CD14-positive monocyte (primary cell): ENCODE measurements around the gene GCNA. TPM values are rescaled to one million over a fixed set of nuclear protein-coding genes. Genes with fewer than 3 reads are reported as not detected.
"Not testable (repeated sequence)": the region's sequence is repeated elsewhere in the genome, so short reads cannot be mapped to it uniquely, and the experiment has no call there.

Experiments
- DNase-seq, 3 donors: peaks; one replicate each; pipeline ENCODE4 v3.0.0-alpha.2; 2011 to 2022
- H2AFZ ChIP-seq: 2 replicates; pipeline ENCODE4 v1.6.0; 2012; ENCODE audit warnings: mild to moderate bottlenecking, low read depth, low read length, inconsistent platforms; ENCODE audit not compliant: insufficient read depth, poor library complexity, severe bottlenecking
- H3K27ac ChIP-seq, 2 donors: 1 replicate in 1 of 2; 2 replicates in 1 of 2; pipeline ENCODE4 v1.5.1; 2012 to 2013; ENCODE audit warnings: low read length in 2 of 2, control low read depth in 1 of 2, inconsistent platforms in 1 of 2, low read depth in 1 of 2, mild to moderate bottlenecking in 1 of 2
- H3K27me3 ChIP-seq, 2 donors: one replicate each; pipeline versions ENCODE4 v1.6.0 to v1.6.1; 2011 to 2013; ENCODE audit warnings: low read length in 2 of 2; ENCODE audit not compliant: control insufficient read depth in 2 of 2, insufficient read depth in 2 of 2
- H3K36me3 ChIP-seq, 2 donors: replicated peaks in 1 of 2; 1 replicate in 1 of 2; 2 replicates in 1 of 2; pipeline versions ENCODE4 v1.5.1 to v1.6.1; 2012 to 2013; ENCODE audit warnings: low read length in 2 of 2, control low read depth in 1 of 2, inconsistent platforms in 1 of 2, mild to moderate bottlenecking in 1 of 2; ENCODE audit not compliant: insufficient read depth in 2 of 2, control insufficient read depth in 1 of 2
- H3K4me1 ChIP-seq, 2 donors: 1 replicate in 1 of 2; 2 replicates in 1 of 2; pipeline versions ENCODE4 v1.5.1 to v1.6.1; 2012 to 2013; ENCODE audit warnings: low read length in 2 of 2, control low read depth in 1 of 2, inconsistent platforms in 1 of 2, mild to moderate bottlenecking in 1 of 2, moderate library complexity in 1 of 2; ENCODE audit not compliant: insufficient read depth in 2 of 2, control insufficient read depth in 1 of 2
- H3K4me2 ChIP-seq: replicated peaks from 2 replicates; pipeline ENCODE3; 2012; ENCODE audit warnings: low read length, moderate library complexity, mild to moderate bottlenecking; ENCODE audit not compliant: poor library complexity, severe bottlenecking; ENCODE audit errors: extremely low read depth
- H3K4me3 ChIP-seq, 3 experiments: fragments of 200-600 bp in 1 of 3; sonication (generic) in 1 of 3; replicated peaks in 1 of 3; 1 replicate in 2 of 3; 2 replicates in 1 of 3; pipeline ENCODE4 v1.5.1; 2011 to 2013; ENCODE audit warnings: low read length in 3 of 3, mild to moderate bottlenecking in 3 of 3, control low read depth in 2 of 3, low read depth in 2 of 3, inconsistent platforms in 1 of 3, moderate library complexity in 1 of 3
- H3K79me2 ChIP-seq: 2 replicates; pipeline ENCODE4 v1.6.0; 2012; ENCODE audit warnings: mild to moderate bottlenecking, control low read depth, inconsistent platforms, low read length, moderate library complexity; ENCODE audit not compliant: insufficient read depth
- H3K9ac ChIP-seq: 2 replicates; pipeline ENCODE4 v1.6.0; 2017; ENCODE audit warnings: low read length, mild to moderate bottlenecking; ENCODE audit not compliant: insufficient read depth, poor library complexity, severe bottlenecking
- H3K9me3 ChIP-seq, 2 donors: replicated peaks in 1 of 2; 1 replicate in 1 of 2; 2 replicates in 1 of 2; pipeline versions ENCODE4 v1.5.1 to v1.6.1; 2012 to 2013; ENCODE audit warnings: low read length in 2 of 2, control low read depth in 1 of 2; ENCODE audit not compliant: control insufficient read depth in 1 of 2, insufficient read depth in 1 of 2
- H4K20me1 ChIP-seq: 2 replicates; pipeline ENCODE4 v1.6.0; 2012; ENCODE audit warnings: mild to moderate bottlenecking, low read length, control low read depth, moderate library complexity; ENCODE audit not compliant: insufficient read depth
- H3K27ac Mint-ChIP-seq, 7 donors: one replicate each; pipeline ENCODE4 v1.8.0; 2020; ENCODE audit warnings: mild to moderate bottlenecking in 7 of 7, mixed read lengths in 7 of 7, moderate library complexity in 6 of 7, inconsistent platforms in 2 of 7
- H3K27me3 Mint-ChIP-seq, 3 donors: one replicate each; pipeline ENCODE4 v1.8.0; 2021 to 2022; ENCODE audit warnings: low read depth in 3 of 3, mild to moderate bottlenecking in 3 of 3, mixed read lengths in 3 of 3, moderate library complexity in 3 of 3, inconsistent platforms in 1 of 3
- H3K36me3 Mint-ChIP-seq, 2 donors: one replicate each; pipeline ENCODE4 v1.8.0; 2020; ENCODE audit warnings: mixed read lengths in 2 of 2, inconsistent platforms in 1 of 2, mild to moderate bottlenecking in 1 of 2
- H3K4me1 Mint-ChIP-seq: one replicate; pipeline ENCODE4 v1.8.0; 2020; ENCODE audit warnings: mild to moderate bottlenecking, mixed read lengths
- H3K4me3 Mint-ChIP-seq, 2 donors: one replicate each; pipeline ENCODE4 v1.8.0; 2020; ENCODE audit warnings: mild to moderate bottlenecking in 2 of 2, mixed read lengths in 2 of 2, moderate library complexity in 1 of 2
- H3K9me3 Mint-ChIP-seq, 7 donors: one replicate each; pipeline ENCODE4 v1.8.0; 2020 to 2022; ENCODE audit warnings: mixed read lengths in 7 of 7, mild to moderate bottlenecking in 6 of 7, moderate library complexity in 6 of 7, inconsistent platforms in 2 of 7
- WGBS: methylation state at CpG from one replicate; pipeline ENCODE4 v1.1.5; 2013; ENCODE audit warnings: missing lambda C conversion rate; ENCODE audit not compliant: insufficient coverage; 5-methylcytosine and 5-hydroxymethylcytosine counted together
- intact Hi-C, 2 donors: fragments of 100-400 bp; cut with micrococcal nuclease; formaldehyde crosslinking; loops; one replicate each; pipeline versions ENCODE4 v1.15.0 to v1.15.1; 2023
- polyA plus RNA-seq, 3 donors: library from polyadenylated mRNA; depleted of rRNA in 1 of 3; unstranded in 2 of 3; stranded (reverse) in 1 of 3; fragments of 300-500 nt in 2 of 3; fragments of >200 nt in 1 of 3; fragmentation: Illumina TruSeq in 2 of 3; gene quantifications; 1 replicate in 2 of 3; 2 replicates in 1 of 3; pipeline ENCODE4 v1.2.3, GENCODE V29; 2012 to 2021
- TF ChIP-seq, protein P1 (sequence below): fragments of 200-600 bp; IDR thresholded peaks from one replicate; pipeline ENCODE4 v1.8.0; 2022; ENCODE audit warnings: antibody characterized with exemption, mild to moderate bottlenecking

The GCNA gene
- polyA plus RNA-seq, 3 donors, result 0.26 to 4.7 (median 0.27) TPM

DNA sequence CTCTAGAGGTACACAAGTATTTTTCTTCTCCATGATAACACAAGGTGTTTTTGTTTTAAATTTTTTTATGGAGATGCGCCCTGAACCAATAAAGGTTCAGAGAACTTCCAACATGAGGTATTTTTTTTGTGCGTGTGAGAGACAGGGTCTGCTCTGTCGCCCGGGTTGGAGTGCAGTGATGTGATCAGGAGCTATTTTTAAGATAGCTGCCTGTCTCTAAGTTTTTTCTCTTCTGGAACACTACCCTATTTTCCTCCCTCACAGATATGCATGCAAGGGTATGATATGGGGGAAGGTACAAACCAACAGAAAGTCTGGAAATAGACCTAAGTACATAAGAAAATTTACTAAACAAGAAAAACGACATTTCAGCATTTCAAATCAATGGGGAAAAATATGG is 3.0 kb downstream of the GCNA start:
- H3K27me3 Mint-ChIP-seq, result peaks cover 0 to 4% (median 0%) of the 10 kb centered on the region in 3 donors
- peak overlapping the region in 1 of 7 donors; percentile 42 for H3K27ac Mint-ChIP-seq
- no peak overlapping the region for H3K4me3 Mint-ChIP-seq

DNA sequence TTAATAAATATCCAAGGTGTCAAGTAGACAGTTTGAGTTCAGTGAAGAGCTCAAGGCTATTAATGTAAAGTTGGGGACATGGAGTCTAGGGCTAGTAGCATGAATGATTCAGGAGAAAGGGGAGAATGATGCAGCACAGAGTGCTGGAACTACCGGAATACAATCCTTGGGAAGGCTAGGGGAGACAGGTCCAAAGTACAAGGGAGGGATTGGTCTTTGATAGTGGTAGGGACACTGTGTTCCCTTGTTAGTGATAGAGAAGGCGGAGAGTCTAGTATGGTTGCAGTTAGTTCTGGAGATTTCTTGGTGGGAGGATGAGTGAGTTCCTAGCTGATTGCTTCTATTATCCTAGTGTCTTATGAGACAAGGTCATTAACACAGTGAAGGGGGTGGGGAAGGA is 8.7 kb downstream of the GCNA start:
- Histone ChIP-seq H4K20me1 (no peaks in the 10 kb centered on the region), H3K79me2 (no peaks in the 10 kb centered on the region), H3K4me2 (no peak overlapping the region), H3K27me3 (no peaks in the 10 kb centered on the region), H3K4me3 (no peak overlapping the region), H3K4me1 (no peaks in the 10 kb centered on the region), H3K9me3 (no peaks in the 10 kb centered on the region), H3K36me3 (peaks cover 0 to under 1% of the 10 kb centered on the region in 2 donors), H2AFZ (no peak overlapping the region), H3K9ac (no peak overlapping the region), H3K27ac (no peak overlapping the region)
- no peaks in the 10 kb centered on the region for H3K4me1 Mint-ChIP-seq
- peak overlapping the region in 1 of 7 donors; percentile 76 for H3K27ac Mint-ChIP-seq
- WGBS, result 88% methylated on average over 1 of the region's 2 CpGs
- intact Hi-C loops, result no loop called here
- TF ChIP-seq, protein P1, sequence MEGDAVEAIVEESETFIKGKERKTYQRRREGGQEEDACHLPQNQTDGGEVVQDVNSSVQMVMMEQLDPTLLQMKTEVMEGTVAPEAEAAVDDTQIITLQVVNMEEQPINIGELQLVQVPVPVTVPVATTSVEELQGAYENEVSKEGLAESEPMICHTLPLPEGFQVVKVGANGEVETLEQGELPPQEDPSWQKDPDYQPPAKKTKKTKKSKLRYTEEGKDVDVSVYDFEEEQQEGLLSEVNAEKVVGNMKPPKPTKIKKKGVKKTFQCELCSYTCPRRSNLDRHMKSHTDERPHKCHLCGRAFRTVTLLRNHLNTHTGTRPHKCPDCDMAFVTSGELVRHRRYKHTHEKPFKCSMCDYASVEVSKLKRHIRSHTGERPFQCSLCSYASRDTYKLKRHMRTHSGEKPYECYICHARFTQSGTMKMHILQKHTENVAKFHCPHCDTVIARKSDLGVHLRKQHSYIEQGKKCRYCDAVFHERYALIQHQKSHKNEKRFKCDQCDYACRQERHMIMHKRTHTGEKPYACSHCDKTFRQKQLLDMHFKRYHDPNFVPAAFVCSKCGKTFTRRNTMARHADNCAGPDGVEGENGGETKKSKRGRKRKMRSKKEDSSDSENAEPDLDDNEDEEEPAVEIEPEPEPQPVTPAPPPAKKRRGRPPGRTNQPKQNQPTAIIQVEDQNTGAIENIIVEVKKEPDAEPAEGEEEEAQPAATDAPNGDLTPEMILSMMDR, result no peak
- no peak overlapping the region for H3K4me3 Mint-ChIP-seq
- H3K27me3 Mint-ChIP-seq, result peaks cover 0 to 7% (median 0%) of the 10 kb centered on the region in 3 donors
- H3K9me3 Mint-ChIP-seq, result peaks cover 0 to 2% (median 0%) of the 10 kb centered on the region in 7 donors
- H3K36me3 Mint-ChIP-seq, result peaks cover 2 to 3% of the 10 kb centered on the region in 2 donors
- DNase-seq, result no peak

More for the DNA sequence above, 3.0 kb downstream of the GCNA start:
- H3K4me2 ChIP-seq, result no peak overlapping the region
- H3K9me3 Mint-ChIP-seq, result peaks cover 0 to 5% (median 2%) of the 10 kb centered on the region in 7 donors
- no peak for DNase-seq
- H4K20me1 ChIP-seq, result peaks cover 21% of the 10 kb centered on the region
- peaks cover 3 to 21% of the 10 kb centered on the region in 2 donors for H3K36me3 ChIP-seq
- no peak overlapping the region for H2AFZ ChIP-seq
- H3K9me3 ChIP-seq, result no peaks in the 10 kb centered on the region
- H3K4me3 ChIP-seq, result no peak overlapping the region
- no peaks in the 10 kb centered on the region for H3K4me1 ChIP-seq
- TF ChIP-seq, protein P1, result no peak
- H3K27me3 ChIP-seq, result no peaks in the 10 kb centered on the region
- H3K9ac ChIP-seq, result no peak overlapping the region
- H3K36me3 Mint-ChIP-seq, result peaks cover 21 to 23% of the 10 kb centered on the region in 2 donors
- H3K79me2 ChIP-seq, result no peaks in the 10 kb centered on the region
- no peaks in the 10 kb centered on the region for H3K4me1 Mint-ChIP-seq
- H3K27ac ChIP-seq, result no peak overlapping the region
- intact Hi-C loops, result no loop called here
- WGBS, result no CpG with 5 or more reads among the region's 5 CpGs

DNA sequence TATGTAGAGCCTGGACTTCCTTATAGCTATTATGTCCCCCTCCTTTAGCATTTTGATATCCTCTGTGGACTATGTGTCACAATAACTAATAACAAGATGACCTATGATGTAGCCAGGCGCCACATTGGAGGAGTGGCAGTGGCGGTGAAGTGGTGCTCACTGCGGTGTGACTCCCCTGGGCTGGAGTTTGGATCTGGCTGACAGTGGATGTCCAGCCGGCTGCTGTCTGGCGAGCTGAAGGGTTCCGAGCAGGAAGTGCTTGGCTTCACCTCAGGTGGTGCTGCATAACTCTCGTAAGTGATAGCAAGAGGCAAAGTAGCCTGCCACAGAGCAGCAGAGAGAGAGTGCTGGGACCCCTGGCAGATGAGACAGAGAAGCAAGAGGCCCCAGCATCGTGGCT is 15.0 kb downstream of the GCNA start:
- H3K27me3 ChIP-seq, H3K4me1 ChIP-seq, H3K9me3 Mint-ChIP-seq, H4K20me1 ChIP-seq, H3K4me2 ChIP-seq, H3K27me3 Mint-ChIP-seq, intact Hi-C loops, H3K9me3 ChIP-seq, H3K79me2 ChIP-seq, H3K4me1 Mint-ChIP-seq, H3K4me3 ChIP-seq, H3K27ac ChIP-seq, H2AFZ ChIP-seq, H3K4me3 Mint-ChIP-seq, H3K9ac ChIP-seq, H3K27ac Mint-ChIP-seq, DNase-seq: not testable (repeated sequence)
- peaks cover 14 to 26% of the 10 kb centered on the region in 2 donors for H3K36me3 ChIP-seq
- peaks cover 20 to 22% of the 10 kb centered on the region in 2 donors for H3K36me3 Mint-ChIP-seq
- WGBS, result no CpG with 5 or more reads among the region's 8 CpGs
